Measurements from ENCODE around the gene RDH8. TPM values are rescaled to one million over a fixed set of nuclear protein-coding genes. Genes with fewer than 3 reads are reported as not detected.

Gene RDH8
- polyA plus RNA-seq, 1 of the 3 experiments (the other 2 are of a cell fraction), result not detected

DNA sequence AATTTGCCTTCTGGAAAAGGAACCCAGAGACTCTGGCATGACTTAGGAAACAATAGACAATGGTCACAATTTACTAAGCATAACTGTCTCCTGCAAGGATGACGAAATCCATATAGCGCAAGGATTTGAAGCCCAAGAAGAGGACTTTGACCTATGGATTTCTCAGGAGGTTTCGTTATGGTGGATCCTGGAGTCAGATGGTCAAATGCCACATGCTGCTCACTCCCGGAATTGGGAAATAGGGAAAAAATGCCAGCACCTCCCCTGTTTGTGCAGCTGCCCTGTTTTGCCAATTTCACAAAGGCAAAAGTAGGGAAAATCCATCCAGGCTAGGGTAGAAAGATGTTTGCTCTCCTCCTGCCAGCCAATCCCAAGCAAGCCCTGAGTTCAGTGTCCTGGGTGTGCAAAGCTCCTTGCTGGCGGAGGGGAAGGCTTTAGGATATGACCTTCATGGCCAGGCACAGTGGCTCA, 23.4 kb downstream of the RDH8 start:
- Histone ChIP-seq H3K4me2 (no peak overlapping the region), H3K27ac (ENCODE audit: low read depth in 2 of 2, low read length in 1 of 2) (no peak overlapping the region), H3K27me3 (ENCODE audit: insufficient read depth) (peaks cover 46% of the 10 kb centered on the region), H3F3A (replicated peaks; ENCODE audit: insufficient read depth) (no peaks in the 10 kb centered on the region), H4K20me1 (ENCODE audit: insufficient read depth) (no peaks in the 10 kb centered on the region), H3K9me2 (no peaks in the 10 kb centered on the region), H3K9ac (no peak overlapping the region), H3K79me2 (ENCODE audit: insufficient read depth) (no peaks in the 10 kb centered on the region), H2AFZ (ENCODE audit: low read depth) (no peak overlapping the region), H3K9me3 (no peaks in the 10 kb centered on the region), H3K4me3 (ENCODE audit: low read depth in 2 of 2, low read length in 1 of 2) (no peak overlapping the region), H3K4me1 (ENCODE audit: control insufficient read depth in 1 of 2, insufficient read depth in 2 of 2, low read depth in 1 of 2, low read length in 1 of 2) (no peaks in the 10 kb centered on the region), H3K36me3 (replicated peaks in 1 of 2; ENCODE audit: control insufficient read depth in 1 of 2, insufficient read depth in 2 of 2, low read length in 1 of 2) (no peaks in the 10 kb centered on the region)
- WGBS (ENCODE audit: low lambda C conversion rate), result 14% methylated on average over 5 of the region's 5 CpGs
- ChIA-PET POLR2A (no interaction called here), CTCF (interaction anchor here (3.3 kb wide), 1 partner anchor 9 kb away, joined by 13 read pairs; no protein-coding TSS in a partner anchor)
- DNase-seq, result no peak
- TF ChIP-seq JUND (IDR thresholded peaks at IDR 0.05) (no peak), MXI1 (IDR thresholded peaks at IDR 0.05; ENCODE audit: low read depth, low read length) (no peak), CTCF (IDR thresholded peaks at IDR 0.05) (no peak), SMC3 (IDR thresholded peaks at IDR 0.05; ENCODE audit: low read depth, low read length) (no peak)

GRCh38 chr19:10037367-10037766, 24.1 kb downstream of the RDH8 start:
- Histone ChIP-seq H3F3A (replicated peaks; ENCODE audit: insufficient read depth) (no peaks in the 10 kb centered on the region), H3K79me2 (ENCODE audit: insufficient read depth) (no peaks in the 10 kb centered on the region), H3K36me3 (replicated peaks in 1 of 2; ENCODE audit: control insufficient read depth in 1 of 2, insufficient read depth in 2 of 2, low read length in 1 of 2) (no peaks in the 10 kb centered on the region), H3K4me2 (no peak overlapping the region), H3K4me3 (ENCODE audit: low read depth in 2 of 2, low read length in 1 of 2) (no peak overlapping the region), H3K27me3 (ENCODE audit: insufficient read depth) (peaks cover 39% of the 10 kb centered on the region), H3K4me1 (ENCODE audit: control insufficient read depth in 1 of 2, insufficient read depth in 2 of 2, low read depth in 1 of 2, low read length in 1 of 2) (no peaks in the 10 kb centered on the region), H3K27ac (ENCODE audit: low read depth in 2 of 2, low read length in 1 of 2) (no peak overlapping the region), H2AFZ (ENCODE audit: low read depth) (no peak overlapping the region), H3K9me2 (no peaks in the 10 kb centered on the region), H3K9ac (no peak overlapping the region), H4K20me1 (ENCODE audit: insufficient read depth) (no peaks in the 10 kb centered on the region), H3K9me3 (no peaks in the 10 kb centered on the region)
- CTCF ChIA-PET, result interaction anchor here (3.3 kb wide), 1 partner anchor 10 kb away, joined by 13 read pairs; no protein-coding TSS in a partner anchor
- TF ChIP-seq FOXJ3 (CRISPR knock-in tag; IDR thresholded peaks at IDR 0.05) (no peak), MAX (IDR thresholded peaks at IDR 0.05; ENCODE audit: low read depth) (no peak), CHD2 (IDR thresholded peaks at IDR 0.05; ENCODE audit: low read length, partially characterized antibody) (no peak), RCOR1 (IDR thresholded peaks at IDR 0.05; ENCODE audit: low read length) (no peak), MXI1 (IDR thresholded peaks at IDR 0.05; ENCODE audit: low read depth, low read length) (no peak), RFX5 (IDR thresholded peaks at IDR 0.05; ENCODE audit: low read length) (no peak), RXRA (IDR thresholded peaks at IDR 0.05; ENCODE audit: borderline replicate concordance, low read depth) (no peak), EP300 (IDR thresholded peaks at IDR 0.05; ENCODE audit: borderline replicate concordance in 1 of 2, low read depth in 1 of 2, low read length in 1 of 2) (no peak), RAD21 (IDR thresholded peaks at IDR 0.05; ENCODE audit: low read length) (no peak), FOSL2 (IDR thresholded peaks at IDR 0.05; ENCODE audit: borderline replicate concordance, low read depth) (no peak), YY1 (IDR thresholded peaks at IDR 0.05; ENCODE audit: low read depth) (no peak), FOXM1 (IDR thresholded peaks at IDR 0.05; ENCODE audit: low read depth) (no peak)
- TF ChIP-seq, protein P1, sequence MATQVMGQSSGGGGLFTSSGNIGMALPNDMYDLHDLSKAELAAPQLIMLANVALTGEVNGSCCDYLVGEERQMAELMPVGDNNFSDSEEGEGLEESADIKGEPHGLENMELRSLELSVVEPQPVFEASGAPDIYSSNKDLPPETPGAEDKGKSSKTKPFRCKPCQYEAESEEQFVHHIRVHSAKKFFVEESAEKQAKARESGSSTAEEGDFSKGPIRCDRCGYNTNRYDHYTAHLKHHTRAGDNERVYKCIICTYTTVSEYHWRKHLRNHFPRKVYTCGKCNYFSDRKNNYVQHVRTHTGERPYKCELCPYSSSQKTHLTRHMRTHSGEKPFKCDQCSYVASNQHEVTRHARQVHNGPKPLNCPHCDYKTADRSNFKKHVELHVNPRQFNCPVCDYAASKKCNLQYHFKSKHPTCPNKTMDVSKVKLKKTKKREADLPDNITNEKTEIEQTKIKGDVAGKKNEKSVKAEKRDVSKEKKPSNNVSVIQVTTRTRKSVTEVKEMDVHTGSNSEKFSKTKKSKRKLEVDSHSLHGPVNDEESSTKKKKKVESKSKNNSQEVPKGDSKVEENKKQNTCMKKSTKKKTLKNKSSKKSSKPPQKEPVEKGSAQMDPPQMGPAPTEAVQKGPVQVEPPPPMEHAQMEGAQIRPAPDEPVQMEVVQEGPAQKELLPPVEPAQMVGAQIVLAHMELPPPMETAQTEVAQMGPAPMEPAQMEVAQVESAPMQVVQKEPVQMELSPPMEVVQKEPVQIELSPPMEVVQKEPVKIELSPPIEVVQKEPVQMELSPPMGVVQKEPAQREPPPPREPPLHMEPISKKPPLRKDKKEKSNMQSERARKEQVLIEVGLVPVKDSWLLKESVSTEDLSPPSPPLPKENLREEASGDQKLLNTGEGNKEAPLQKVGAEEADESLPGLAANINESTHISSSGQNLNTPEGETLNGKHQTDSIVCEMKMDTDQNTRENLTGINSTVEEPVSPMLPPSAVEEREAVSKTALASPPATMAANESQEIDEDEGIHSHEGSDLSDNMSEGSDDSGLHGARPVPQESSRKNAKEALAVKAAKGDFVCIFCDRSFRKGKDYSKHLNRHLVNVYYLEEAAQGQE (IDR thresholded peaks at IDR 0.05; ENCODE audit: low read depth, low read length), result no peak
- 5% methylated on average over 3 of the region's 4 CpGs for WGBS (ENCODE audit: low lambda C conversion rate)
- DNase-seq, result no peak
- POLR2A ChIA-PET, result no interaction called here

All from SK-N-SH (cell line).